Effector memory CD4-positive, alpha-beta T cell (primary cell): ENCODE measurements around the gene ZBTB18.

Source experiments
- DNase-seq, 3 donors: peaks; one replicate each; pipeline ENCODE4 v3.0.0-alpha.2; 2020
- H3K27ac ChIP-seq: 2 replicates; pipeline ENCODE4 v1.7.0; 2013; ENCODE audit warnings: mild to moderate bottlenecking, low read length, moderate library complexity; ENCODE audit not compliant: insufficient read depth, poor library complexity, severe bottlenecking
- H3K27me3 ChIP-seq: replicated peaks from 2 replicates; pipeline ENCODE4 v1.7.0; 2013; ENCODE audit warnings: mild to moderate bottlenecking, low read length; ENCODE audit not compliant: insufficient read depth, control insufficient read depth, poor library complexity, severe bottlenecking
- H3K36me3 ChIP-seq: 2 replicates; pipeline ENCODE4 v1.7.0; 2013; ENCODE audit warnings: mild to moderate bottlenecking, low read length, moderate library complexity; ENCODE audit not compliant: control insufficient read depth, insufficient read depth
- H3K4me1 ChIP-seq: 2 replicates; pipeline ENCODE4 v1.7.0; 2013; ENCODE audit warnings: low read length, mild to moderate bottlenecking; ENCODE audit not compliant: control insufficient read depth, insufficient read depth, poor library complexity, severe bottlenecking
- H3K4me3 ChIP-seq: 2 replicates; pipeline ENCODE4 v1.7.0; 2013; ENCODE audit warnings: low read length, low read depth, mild to moderate bottlenecking; ENCODE audit not compliant: insufficient read depth, poor library complexity, severe bottlenecking
- H3K9me3 ChIP-seq: 2 replicates; pipeline ENCODE4 v1.7.0; 2013; ENCODE audit warnings: mild to moderate bottlenecking, low read length, moderate library complexity; ENCODE audit not compliant: control insufficient read depth

The ZBTB18 gene

DNA sequence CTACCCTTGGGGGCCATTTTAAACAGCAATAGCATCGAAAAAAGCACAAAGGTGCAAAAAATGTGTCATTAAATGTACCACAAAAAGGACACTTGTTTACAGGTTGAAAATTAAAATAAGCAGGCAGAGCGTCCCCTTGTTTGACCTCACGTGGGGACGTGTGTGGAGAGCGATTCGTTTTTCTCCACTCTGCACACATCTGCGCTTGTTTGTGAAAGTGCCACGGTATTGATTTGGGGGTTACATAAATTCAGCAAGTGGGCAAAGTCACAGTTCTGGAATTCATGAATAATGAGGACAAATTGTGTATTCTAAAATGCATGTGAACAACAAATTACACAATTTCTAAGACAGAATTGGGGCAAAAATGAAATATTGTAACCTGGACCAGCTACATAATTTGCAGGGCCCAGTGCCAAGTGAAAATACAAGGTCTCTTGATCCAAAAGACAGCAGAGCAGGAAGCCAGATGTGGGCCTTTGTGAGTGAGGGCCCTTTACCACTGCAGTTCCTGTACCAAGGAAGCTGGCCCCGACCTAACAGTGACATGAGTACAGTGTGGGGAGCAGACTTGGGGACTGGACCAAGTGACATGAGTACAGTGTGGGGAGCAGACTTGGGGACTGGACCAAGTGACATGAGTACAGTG, 43.9 kb downstream of the ZBTB18 start:
- H3K4me3 ChIP-seq = no peak overlapping the region
- H3K36me3 ChIP-seq = no peaks in the 10 kb centered on the region
- no peak for DNase-seq
- no peaks in the 10 kb centered on the region for H3K27me3 ChIP-seq
- no peaks in the 10 kb centered on the region for H3K4me1 ChIP-seq
- H3K9me3 ChIP-seq = no peaks in the 10 kb centered on the region
- H3K27ac ChIP-seq = no peak overlapping the region

DNA sequence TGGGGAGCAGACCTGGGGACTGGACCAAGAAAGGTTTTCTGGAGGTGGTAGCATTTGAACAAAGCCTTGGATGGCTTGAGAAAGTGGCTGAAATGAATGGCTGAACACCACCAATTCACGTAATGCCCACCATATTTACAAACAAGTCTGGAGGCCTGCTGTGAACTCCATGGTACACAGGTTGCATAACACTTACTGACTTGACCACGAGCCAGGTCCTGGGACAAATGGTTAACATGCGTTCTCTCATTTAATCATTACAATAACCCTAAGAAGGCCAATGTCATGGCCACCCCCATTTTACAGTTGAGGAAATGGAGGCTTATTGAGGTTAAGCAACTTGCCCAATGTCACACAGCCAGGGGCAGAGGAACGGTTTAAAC, 44.4 kb downstream of the ZBTB18 start:
- H3K4me1 ChIP-seq = no peaks in the 10 kb centered on the region
- H3K4me3 ChIP-seq = no peak overlapping the region
- H3K36me3 ChIP-seq = no peaks in the 10 kb centered on the region
- H3K9me3 ChIP-seq = no peaks in the 10 kb centered on the region
- no peak overlapping the region for H3K27ac ChIP-seq
- H3K27me3 ChIP-seq = peaks cover 3% of the 10 kb centered on the region
- no peak for DNase-seq

DNA sequence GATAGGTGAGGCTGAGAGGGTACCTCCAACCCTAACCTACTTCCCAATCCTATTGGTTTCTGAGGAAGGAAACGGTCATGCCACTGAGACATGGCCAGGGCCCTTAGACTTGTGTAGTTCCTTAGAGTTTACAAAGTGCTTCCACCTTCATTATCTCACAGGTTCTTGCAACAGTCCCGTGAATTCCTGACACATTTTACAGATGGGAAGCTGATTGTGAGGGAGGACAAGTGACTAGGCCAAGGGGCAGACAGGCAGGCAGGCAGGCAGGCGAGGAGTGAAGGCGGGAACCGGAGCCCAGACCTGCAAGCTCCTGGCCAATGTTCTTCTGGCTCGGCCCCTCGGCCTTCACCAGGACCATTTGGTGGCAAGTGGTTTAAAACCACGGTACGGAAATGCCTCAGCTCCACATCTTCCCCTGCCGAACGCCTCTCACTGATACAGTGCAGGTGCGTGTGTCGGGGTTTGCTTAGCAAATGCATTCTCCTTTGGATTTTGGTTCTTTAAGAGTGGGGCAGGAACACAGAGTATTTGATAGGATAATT, 45.1 kb downstream of the ZBTB18 start:
- H3K4me3 ChIP-seq = no peak overlapping the region
- H3K27ac ChIP-seq = no peak overlapping the region
- H3K4me1 ChIP-seq = no peaks in the 10 kb centered on the region
- no peak for DNase-seq
- no peaks in the 10 kb centered on the region for H3K9me3 ChIP-seq
- H3K36me3 ChIP-seq = no peaks in the 10 kb centered on the region
- peaks cover 4% of the 10 kb centered on the region for H3K27me3 ChIP-seq

DNA sequence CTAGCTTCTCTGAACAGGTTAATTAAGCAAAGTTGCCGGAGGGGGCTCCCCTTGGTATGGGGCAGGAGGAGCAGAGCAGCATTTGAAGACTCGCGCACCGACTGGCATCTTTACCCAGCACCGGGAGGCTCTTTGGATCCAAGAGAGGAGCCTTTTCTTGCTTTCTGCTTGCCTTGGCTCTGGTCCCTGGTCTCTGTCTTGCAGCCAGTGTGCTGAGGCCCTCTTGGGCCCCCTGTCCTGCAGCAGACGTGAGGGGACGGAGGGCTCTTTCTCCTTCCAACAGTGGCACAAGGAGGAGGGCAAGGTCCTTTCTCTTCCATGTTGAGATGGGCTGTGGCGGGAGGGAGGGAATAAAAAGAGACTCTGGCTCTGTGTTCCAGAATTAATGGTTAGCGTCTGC, 45.6 kb downstream of the ZBTB18 start:
- H3K36me3 ChIP-seq = no peaks in the 10 kb centered on the region
- no peaks in the 10 kb centered on the region for H3K9me3 ChIP-seq
- no peaks in the 10 kb centered on the region for H3K4me1 ChIP-seq

DNA sequence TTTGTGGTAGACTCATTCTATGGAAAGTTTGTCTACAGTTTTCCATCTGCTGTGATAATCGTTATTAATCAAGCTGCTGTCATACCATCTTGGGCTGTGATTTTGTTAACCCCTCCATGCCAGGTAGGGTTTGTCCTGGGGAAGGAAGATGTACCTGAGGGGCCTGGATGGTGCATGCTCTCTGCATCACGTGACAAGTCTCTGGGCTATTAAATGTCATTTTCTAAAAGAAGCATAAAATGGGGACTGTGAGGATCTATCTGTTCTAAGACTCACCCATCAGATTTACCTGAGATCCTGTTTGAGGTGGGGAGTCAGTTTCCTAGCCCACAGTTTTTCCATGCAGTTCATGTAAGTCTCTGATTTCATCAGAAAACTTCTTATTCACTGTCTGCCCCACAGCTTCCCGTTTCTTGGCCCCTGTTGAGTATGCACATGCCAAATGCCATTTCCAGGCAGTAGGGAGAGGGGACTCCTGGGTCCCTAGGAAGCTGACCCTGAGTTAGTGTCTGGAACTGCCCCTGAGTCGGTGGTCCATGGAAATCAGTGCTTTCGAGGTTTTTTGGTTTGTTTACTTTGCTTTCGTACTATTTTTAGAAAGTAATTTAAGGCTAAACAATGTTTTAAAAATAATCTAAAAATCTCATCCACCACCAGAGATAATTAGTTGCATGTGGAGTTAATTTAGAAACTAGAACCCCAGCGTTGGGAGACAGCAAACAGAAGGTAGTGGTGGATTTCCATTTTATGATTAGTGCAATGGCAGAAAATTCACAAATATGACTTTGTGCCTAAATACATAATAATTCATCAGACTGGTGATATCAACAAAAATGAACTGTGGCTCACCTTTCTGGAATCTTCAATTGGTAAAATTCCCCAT, 46.7 kb downstream of the ZBTB18 start:
- DNase-seq = no peak
- H3K9me3 ChIP-seq = no peaks in the 10 kb centered on the region
- no peaks in the 10 kb centered on the region for H3K36me3 ChIP-seq

More for the DNA sequence above, 45.6 kb downstream of the ZBTB18 start:
- H3K4me3 ChIP-seq = no peak overlapping the region
- H3K27me3 ChIP-seq = peaks cover 4% of the 10 kb centered on the region
- H3K27ac ChIP-seq = no peak overlapping the region
- no peak for DNase-seq

DNA sequence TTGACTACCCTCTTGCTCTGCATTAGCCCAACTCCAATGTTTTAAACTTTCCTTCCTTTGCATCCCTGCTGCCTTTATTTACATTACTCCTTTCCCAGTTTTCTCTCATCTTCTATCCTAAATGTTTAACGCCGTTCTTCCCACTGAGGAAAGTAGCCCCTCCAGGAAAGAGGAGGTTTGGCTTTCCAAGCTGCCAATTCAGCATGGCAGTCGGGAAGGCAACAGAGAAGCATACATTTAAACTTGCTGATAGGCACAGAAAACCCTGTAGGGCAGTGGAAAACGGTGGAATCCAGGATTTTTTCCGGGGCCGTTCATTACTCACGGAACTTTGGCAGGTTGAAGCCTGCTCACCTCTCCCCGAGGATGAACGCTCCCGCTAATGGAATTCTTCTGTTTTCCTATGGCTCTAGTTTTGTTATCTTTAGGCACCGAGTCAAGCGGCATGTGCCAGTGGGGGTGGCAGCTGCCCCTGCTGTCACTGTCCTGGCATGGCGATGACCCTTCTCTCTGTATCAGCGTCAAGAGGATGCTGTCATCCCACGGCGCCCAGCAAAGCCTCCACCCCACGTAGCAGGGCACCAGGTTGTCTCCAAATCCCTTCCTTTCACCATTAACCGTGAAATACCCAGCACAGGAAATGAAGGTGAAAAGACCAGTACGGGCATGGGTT, 48.3 kb downstream of the ZBTB18 start:
- Histone ChIP-seq H3K36me3 (no peaks in the 10 kb centered on the region), H3K27ac (no peak overlapping the region), H3K4me1 (no peaks in the 10 kb centered on the region), H3K4me3 (no peak overlapping the region), H3K27me3 (peaks cover 4% of the 10 kb centered on the region), H3K9me3 (no peaks in the 10 kb centered on the region)
- DNase-seq = no peak

More for the DNA sequence above, 46.7 kb downstream of the ZBTB18 start:
- Histone ChIP-seq H3K27ac (no peak overlapping the region), H3K4me3 (no peak overlapping the region), H3K4me1 (no peaks in the 10 kb centered on the region), H3K27me3 (peaks cover 4% of the 10 kb centered on the region)

DNA sequence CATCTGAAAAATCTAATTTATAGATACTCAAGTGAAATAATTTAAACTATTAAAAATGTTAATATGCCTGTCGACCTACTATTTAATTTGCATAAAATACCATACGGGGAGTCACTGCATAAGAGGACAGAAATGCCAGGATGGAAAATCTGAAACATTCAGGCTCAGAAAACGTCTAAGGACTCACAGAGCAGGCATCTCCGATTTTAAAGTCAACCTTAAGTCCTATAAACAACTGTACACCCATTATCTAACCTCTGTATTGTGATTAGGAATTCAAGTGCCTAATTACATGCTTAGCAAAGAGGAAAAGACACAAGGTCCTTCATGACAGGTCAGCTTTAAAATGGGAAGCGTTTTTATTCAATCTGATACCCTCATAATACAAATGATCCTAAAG, 49.2 kb downstream of the ZBTB18 start:
- Histone ChIP-seq H3K27me3 (peaks cover 4% of the 10 kb centered on the region), H3K4me1 (no peaks in the 10 kb centered on the region), H3K27ac (no peak overlapping the region), H3K4me3 (no peak overlapping the region), H3K9me3 (no peaks in the 10 kb centered on the region), H3K36me3 (no peaks in the 10 kb centered on the region)
- DNase-seq = no peak

DNA sequence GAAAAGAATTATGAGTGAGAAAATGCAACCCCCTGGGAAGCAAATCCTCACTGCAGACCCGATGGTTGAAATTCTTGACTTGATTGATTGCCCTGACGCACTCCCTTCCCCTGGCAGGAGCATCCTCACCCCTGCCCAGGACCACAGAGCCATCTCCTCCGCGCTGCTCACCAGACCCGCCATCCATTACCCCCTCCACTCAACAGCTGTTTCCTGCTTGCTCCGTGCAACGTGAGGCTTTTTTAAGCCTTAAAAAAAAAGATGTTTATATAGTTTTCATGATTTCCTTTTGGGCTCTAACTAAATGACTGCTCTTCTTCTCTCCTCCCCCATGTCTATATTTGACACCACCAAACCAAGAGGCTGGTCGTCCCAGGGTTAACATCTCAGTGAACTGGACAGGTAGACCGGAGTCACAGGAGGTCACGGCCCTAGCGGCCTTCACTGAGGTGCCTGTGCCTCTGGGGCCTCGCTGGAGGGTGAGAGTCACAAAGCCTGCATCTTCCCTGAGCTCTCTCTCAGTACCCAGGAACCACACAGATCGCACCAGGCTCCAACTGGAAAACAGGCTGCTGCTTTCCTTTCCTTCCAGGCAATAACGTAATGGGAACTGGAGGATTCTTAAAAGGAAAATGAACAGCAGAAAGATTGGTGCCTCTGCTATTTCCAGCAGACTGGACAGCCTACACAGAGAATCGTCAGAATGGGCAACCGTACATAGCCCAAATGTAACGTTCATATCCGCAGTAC, 49.8 kb downstream of the ZBTB18 start:
- no peak overlapping the region for H3K4me3 ChIP-seq
- no peak for DNase-seq
- no peaks in the 10 kb centered on the region for H3K4me1 ChIP-seq
- no peaks in the 10 kb centered on the region for H3K9me3 ChIP-seq
- H3K27ac ChIP-seq = no peak overlapping the region
- H3K27me3 ChIP-seq = peaks cover 4% of the 10 kb centered on the region
- no peaks in the 10 kb centered on the region for H3K36me3 ChIP-seq

DNA sequence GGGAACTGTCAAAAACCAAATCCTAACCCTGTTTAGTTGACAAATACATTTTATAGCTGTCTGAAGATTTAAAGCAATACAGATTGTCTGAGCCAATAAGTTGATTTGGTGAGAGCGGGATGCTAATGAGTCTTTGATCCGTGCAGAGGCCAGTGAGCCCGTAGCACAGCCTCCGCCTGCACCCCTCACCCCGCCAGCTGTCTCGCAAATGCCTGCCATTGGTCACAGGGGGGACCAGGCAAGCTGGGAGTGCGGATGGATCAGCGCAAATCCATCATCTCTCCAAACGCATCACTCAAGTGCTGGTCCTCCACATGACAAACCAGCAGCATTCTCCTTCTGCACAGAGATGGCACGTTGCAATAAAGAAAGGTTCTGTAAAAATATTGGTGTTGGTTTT, 51.0 kb downstream of the ZBTB18 start:
- Histone ChIP-seq H3K27ac (no peak overlapping the region), H3K9me3 (no peaks in the 10 kb centered on the region), H3K4me1 (no peaks in the 10 kb centered on the region), H3K36me3 (no peaks in the 10 kb centered on the region), H3K27me3 (peaks cover 4% of the 10 kb centered on the region), H3K4me3 (no peak overlapping the region)
- no peak for DNase-seq
